K562 (cell line): ENCODE results near the gene ZNF521. TPM values are rescaled to one million over a fixed set of nuclear protein-coding genes. Genes with fewer than 3 reads are reported as not detected.

ENCODE experiments used
- ATAC-seq: fragments of 200-7000 bp; cut with Tn5 transposase; 3 replicates; pipeline ENCODE4 v1.9.1; 2020; ENCODE audit warnings: moderate library complexity
- BruUV-seq: library from RNA; stranded (reverse); fragments of 400-500 nt; replicated peaks from 2 replicates; lab custom pipeline; 2021; lab: Mats Ljungman, UMichigan
- CTCF ChIA-PET: fragments of 300-600 bp; formaldehyde crosslinking; extraction: SDS; loops from one replicate; lab custom pipeline; 2021; ENCODE audit warnings: low intra/inter-chr PET ratio; lab: Yijun Ruan, JAX
- POLR2A ChIA-PET: fragments of 300-600, 350-650 bp; sonication (Branson Sonifier 250); formaldehyde crosslinking; extraction: SDS; loops from one replicate; lab custom pipeline; 2021; ENCODE audit warnings: antibody characterized with exemption, inconsistent platforms; lab: Yijun Ruan, JAX
- DNase-seq, 4 experiments: peaks; one replicate each; pipeline versions ENCODE4 v3.0.0 to v3.0.0-alpha.2; 2011 to 2018; ENCODE audit warnings: low spot score in 3 of 4, mixed read lengths in 3 of 4; ENCODE audit errors: extremely low read depth in 1 of 4
- FAIRE-seq: peaks from 2 replicates; lab custom pipeline; 2011; peaks lifted over from hg19 to GRCh38; lab: Jason Lieb, UNC
- H2AFZ ChIP-seq: 2 replicates; pipeline ENCODE4 v1.6.0; 2011; ENCODE audit warnings: low read depth, low read length, control low read depth, inconsistent platforms
- H3K27ac ChIP-seq: fragments of 200-600 bp; 3 replicates; pipeline ENCODE4 v1.8.0; 2011; ENCODE audit warnings: low read depth, mild to moderate bottlenecking, control low read depth, inconsistent platforms, low read length, moderate library complexity, mixed read lengths; ENCODE audit errors: extremely low read depth
- H3K27me3 ChIP-seq, 2 experiments: fragments of 300-600 bp in 1 of 2; 2 replicates in 1 of 2; 3 replicates in 1 of 2; pipeline versions ENCODE4 v1.6.0 to v1.8.0; 2011; ENCODE audit warnings: inconsistent platforms in 2 of 2, low read length in 2 of 2, mild to moderate bottlenecking in 1 of 2, mixed read lengths in 1 of 2, moderate library complexity in 1 of 2; ENCODE audit not compliant: control insufficient read depth in 2 of 2, insufficient read depth in 2 of 2
- H3K36me3 ChIP-seq: fragments of 300-600 bp; 3 replicates; pipeline ENCODE4 v1.8.0; 2011; ENCODE audit warnings: mild to moderate bottlenecking, low read length, inconsistent platforms; ENCODE audit not compliant: control insufficient read depth, insufficient read depth
- H3K4me1 ChIP-seq, 2 experiments: fragments of 200-600 bp in 1 of 2; replicated peaks in 1 of 2; 2 replicates in 1 of 2; 3 replicates in 1 of 2; pipeline versions ENCODE4 v1.5.1 to v1.8.0; 2011; ENCODE audit warnings: inconsistent platforms in 2 of 2, low read length in 2 of 2, mild to moderate bottlenecking in 1 of 2, mixed read lengths in 1 of 2, moderate library complexity in 1 of 2; ENCODE audit not compliant: control insufficient read depth in 2 of 2, insufficient read depth in 2 of 2
- H3K4me2 ChIP-seq: 2 replicates; pipeline ENCODE4 v1.6.1; 2011; ENCODE audit warnings: low read length, control low read depth, inconsistent platforms, mixed read lengths; ENCODE audit not compliant: insufficient read depth
- H3K4me3 ChIP-seq: fragments of 200-600 bp; sonication (generic), shearing (Covaris generic); 2 replicates; pipeline ENCODE4 v1.5.1; 2016; ENCODE audit warnings: control low read depth, inconsistent platforms
- H3K79me2 ChIP-seq: fragments of 200-600 bp; 3 replicates; pipeline ENCODE4 v1.8.0; 2011; ENCODE audit warnings: low read length, inconsistent platforms; ENCODE audit not compliant: control insufficient read depth, insufficient read depth
- H3K9ac ChIP-seq, 2 experiments: 2 replicates each; pipeline versions ENCODE4 v1.6.0 to v1.6.1; 2011; ENCODE audit warnings: low read depth in 2 of 2, low read length in 2 of 2, control low read depth in 1 of 2, inconsistent platforms in 1 of 2, mild to moderate bottlenecking in 1 of 2, mixed read lengths in 1 of 2; ENCODE audit not compliant: insufficient read depth in 1 of 2
- H3K9me1 ChIP-seq: one replicate; pipeline ENCODE4 v1.6.0; 2011; ENCODE audit warnings: inconsistent platforms, mild to moderate bottlenecking, low read length, moderate library complexity; ENCODE audit not compliant: control insufficient read depth, insufficient read depth
- H3K9me3 ChIP-seq: replicated peaks from 2 replicates; pipeline ENCODE4 v1.5.1; 2011; ENCODE audit warnings: low read depth, low read length, inconsistent platforms; ENCODE audit not compliant: control insufficient read depth, insufficient read depth
- H4K20me1 ChIP-seq: replicated peaks from 2 replicates; pipeline ENCODE4 v1.6.1; 2011; ENCODE audit warnings: low read length, inconsistent platforms, mixed read lengths; ENCODE audit not compliant: control insufficient read depth, insufficient read depth
- ERF ChIP-seq: fragments of 450-650 bp; formaldehyde crosslinking; IDR thresholded peaks from 2 replicates; pipeline ENCODE4 v1.4.0; 2020; ENCODE audit warnings: mild to moderate bottlenecking, mixed read lengths
- ETS2 ChIP-seq: IDR thresholded peaks from 2 replicates; pipeline ENCODE4 v1.6.1; 2016; ENCODE audit warnings: borderline replicate concordance, missing genetic modification characterization, mild to moderate bottlenecking, moderate library complexity, missing compliant biosample characterization; ENCODE audit not compliant: poor library complexity, severe bottlenecking
- GATAD2A ChIP-seq: fragments of 450-650 bp; IDR thresholded peaks from 2 replicates; pipeline ENCODE4 v1.6.1; 2017
- JUNB ChIP-seq: fragments of 450-650 bp; formaldehyde crosslinking; conservative IDR thresholded peaks from 2 replicates; pipeline ENCODE4 v1.4.0; 2020; ENCODE audit warnings: mild to moderate bottlenecking
- NFATC3 ChIP-seq: fragments of 450-650 bp; IDR thresholded peaks from 2 replicates; pipeline ENCODE4 v1.6.1; 2017; ENCODE audit warnings: mild to moderate bottlenecking
- SAP30 ChIP-seq: fragments of 200-600 bp; sonication (generic); IDR thresholded peaks from 2 replicates; pipeline ENCODE4 v1.6.1; 2012; ENCODE audit warnings: borderline replicate concordance, low read depth, mild to moderate bottlenecking, moderate library complexity, low read length, control low read depth, inconsistent platforms; ENCODE audit not compliant: insufficient read depth, poor library complexity, severe bottlenecking
- ZNF12 ChIP-seq: sonication (generic); formaldehyde crosslinking; IDR thresholded peaks from 2 replicates; pipeline ENCODE4 v1.4.0; 2020; ENCODE audit warnings: mild to moderate bottlenecking, missing genetic modification reagents
- WGBS: fragments of 100-300 bp; shearing (Covaris generic); methylation state at CpG from one replicate; pipeline ENCODE4 v1.1.6; 2016; ENCODE audit warnings: low coverage, mixed read lengths; ENCODE audit not compliant: insufficient coverage; ENCODE audit errors: missing lambda C conversion rate; 5-methylcytosine and 5-hydroxymethylcytosine counted together
- in situ Hi-C: fragments of 300-500 bp; cut with MboI; formaldehyde crosslinking; loops from 4 replicates; pipeline ENCODE4 v1.15.0; 2018; ENCODE audit warnings: inconsistent platforms, mixed read lengths
- intact Hi-C: fragments of 100-400 bp; cut with micrococcal nuclease; formaldehyde crosslinking; loops from 2 replicates; pipeline ENCODE4 v1.14.2; 2022
- polyA plus RNA-seq, 8 experiments: library from polyadenylated mRNA; depleted of rRNA in 4 of 8; stranded (reverse) in 5 of 8; unstranded in 3 of 8; fragments of >200 nt; fragmentation: Nextera tagmentation in 2 of 8; fragmentation: Illumina TruSeq in 1 of 8; extraction: Ambion mirVana in 2 of 8; extraction: Trizol in 1 of 8; gene quantifications; 2 replicates each; pipeline versions ENCODE4 v1.2.1 to v1.2.3, GENCODE V29; 2011 to 2014; ENCODE audit warnings: inconsistent platforms in 1 of 8, missing spikeins in 1 of 8
- total RNA-seq, 7 experiments: library from RNA; depleted of rRNA in 6 of 7; stranded (reverse); fragments of >200 nt in 6 of 7; fragmentation: Illumina TruSeq in 2 of 7; extraction: Trizol in 2 of 7; gene quantifications; 2 replicates each; pipeline versions ENCODE4 v1.2.1 to v1.2.3, GENCODE V29; 2011 to 2021; ENCODE audit warnings: low replicate concordance in 1 of 7
- TF ChIP-seq, protein P1 (sequence below): fragments of 150-350 bp; conservative IDR thresholded peaks from 2 replicates; pipeline ENCODE4 v1.6.1; 2014; ENCODE audit warnings: low read length
- TF ChIP-seq, protein P2 (sequence below): IDR thresholded peaks from 2 replicates; pipeline ENCODE4 v1.6.1; 2011; ENCODE audit warnings: borderline replicate concordance, low read depth, mild to moderate bottlenecking, moderate library complexity, low read length; ENCODE audit not compliant: insufficient read depth, poor library complexity, severe bottlenecking

ZNF521 gene
- total and polyA plus RNA-seq, 9 of the 15 experiments (the other 6 are each of a cell fraction or from before 2014, with no cell fraction given), result 1.2 to 5.8 (median 1.6) TPM

DNA sequence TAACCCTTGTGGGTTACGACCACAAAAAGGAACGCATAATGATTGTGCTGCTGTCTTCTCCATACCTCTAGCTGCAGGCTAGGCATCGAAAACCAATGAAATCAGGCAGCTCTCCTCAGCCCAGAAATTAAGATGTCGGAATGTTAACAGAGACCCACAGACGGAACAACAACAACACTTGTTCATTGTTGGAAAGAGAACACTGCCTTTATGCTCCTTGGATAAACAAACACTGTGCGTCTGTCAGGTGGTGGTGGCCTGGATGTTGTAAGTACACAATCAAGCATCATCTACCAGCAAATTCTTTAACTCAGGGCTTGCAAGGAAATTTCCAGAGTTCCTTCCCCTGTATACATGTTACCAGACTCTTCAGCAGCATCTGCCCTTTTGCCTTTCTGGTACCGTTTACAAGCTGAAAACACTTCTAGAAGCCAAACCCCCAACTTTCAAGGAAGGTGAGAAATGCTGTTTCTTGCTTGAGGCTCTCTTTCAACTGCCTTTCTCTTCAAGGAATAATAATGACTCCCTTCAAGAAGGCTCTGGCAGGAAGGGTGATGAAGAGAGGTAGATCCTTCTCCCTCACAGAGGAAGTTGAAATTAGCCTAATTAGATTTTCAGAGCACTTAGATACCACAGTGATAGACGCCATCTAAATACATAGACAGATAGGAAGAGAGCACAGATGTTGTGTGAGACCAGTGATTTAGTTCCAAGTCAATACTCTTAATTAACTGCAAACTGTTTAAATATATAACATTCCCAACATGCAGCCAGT lies 332.7 kb downstream of the ZNF521 start:
- in situ Hi-C loops, result no loop called here
- Histone ChIP-seq H3K9me3 (no peaks in the 10 kb centered on the region), H3K4me3 (no peak overlapping the region), H3K4me2 (no peak overlapping the region), H3K36me3 (no peaks in the 10 kb centered on the region), H2AFZ (no peak overlapping the region), H3K79me2 (no peaks in the 10 kb centered on the region), H3K27ac (no peak overlapping the region), H3K4me1 (0 out of 5 replicates have a peak, but pooled peaks cover 0 to 4% of the 10 kb centered on the region in 2 experiments), H3K27me3 (no peaks in the 10 kb centered on the region)
- BruUV-seq, result no TSS peak
- DNase-seq (no peak), ATAC-seq (no peak), FAIRE-seq (no peak)
- CTCF ChIA-PET, result no interaction called here
- WGBS, result 1% methylated on average over 8 of the region's 8 CpGs
- no peak for TF ChIP-seq ETS2
- no peak for TF ChIP-seq SAP30
- TF ChIP-seq, all 486 proteins: peak for 0
- POLR2A ChIA-PET, result no interaction called here
- H3K9me1 ChIP-seq, result no peaks in the 10 kb centered on the region
- H4K20me1 ChIP-seq, result no peaks in the 10 kb centered on the region
- no peak overlapping the region for H3K9ac ChIP-seq
- intact Hi-C loops, result no loop called here

DNA sequence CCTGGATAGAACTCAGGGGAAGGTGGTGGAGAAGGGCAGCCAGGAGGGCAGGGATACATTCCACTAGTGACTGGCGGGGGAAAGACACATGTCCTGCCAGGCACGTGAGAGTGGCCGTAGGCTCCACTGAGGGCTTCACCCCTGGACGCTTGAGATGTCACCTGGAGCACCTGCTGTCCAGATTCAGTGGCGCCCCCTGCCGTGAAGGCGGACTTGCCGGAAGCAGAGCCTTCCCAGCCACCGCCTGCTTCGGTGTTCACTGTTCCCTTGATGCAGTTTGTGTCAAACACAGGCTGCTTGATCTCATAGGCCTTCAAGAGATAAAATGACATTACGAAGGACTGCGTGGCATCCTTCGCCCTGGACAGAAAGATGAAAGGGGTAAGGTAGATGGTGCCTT lies 335.3 kb downstream of the ZNF521 start:
- Histone ChIP-seq H3K27me3 (no peaks in the 10 kb centered on the region), H3K36me3 (no peaks in the 10 kb centered on the region), H3K4me3 (no peak overlapping the region), H2AFZ (0 out of 2 replicates have a peak overlapping the region, but pooled peaks have one; percentile 20), H3K4me2 (no peak overlapping the region; the same call in 1 of the 2 replicates), H3K79me2 (no peaks in the 10 kb centered on the region), H3K27ac (no peak overlapping the region), H4K20me1 (no peaks in the 10 kb centered on the region), H3K9me3 (no peaks in the 10 kb centered on the region), H3K4me1 (0 out of 5 replicates have a peak, but pooled peaks cover 0 to 4% of the 10 kb centered on the region in 2 experiments), H3K9me1 (no peaks in the 10 kb centered on the region), H3K9ac (no peak overlapping the region)
- intact Hi-C loops, result no loop called here
- peak in 1 of 4 experiments; percentile 18 for DNase-seq
- ChIA-PET CTCF (no interaction called here), POLR2A (interaction anchor here (0.6 kb wide), 1 partner anchor 181 kb away, joined by 4 read pairs; no protein-coding TSS in a partner anchor)
- FAIRE-seq, result no peak
- WGBS, result 5% methylated on average over 13 of the region's 13 CpGs
- no TSS peak for BruUV-seq
- peak; percentile 60 for ATAC-seq
- in situ Hi-C loops, result no loop called here
- TF ChIP-seq ZNF12 (CRISPR knock-in tag) (no peak), GATAD2A (no peak), JUNB (no peak), NFATC3 (no peak), ERF (CRISPR knock-in tag) (no peak)
- TF ChIP-seq, protein P1, sequence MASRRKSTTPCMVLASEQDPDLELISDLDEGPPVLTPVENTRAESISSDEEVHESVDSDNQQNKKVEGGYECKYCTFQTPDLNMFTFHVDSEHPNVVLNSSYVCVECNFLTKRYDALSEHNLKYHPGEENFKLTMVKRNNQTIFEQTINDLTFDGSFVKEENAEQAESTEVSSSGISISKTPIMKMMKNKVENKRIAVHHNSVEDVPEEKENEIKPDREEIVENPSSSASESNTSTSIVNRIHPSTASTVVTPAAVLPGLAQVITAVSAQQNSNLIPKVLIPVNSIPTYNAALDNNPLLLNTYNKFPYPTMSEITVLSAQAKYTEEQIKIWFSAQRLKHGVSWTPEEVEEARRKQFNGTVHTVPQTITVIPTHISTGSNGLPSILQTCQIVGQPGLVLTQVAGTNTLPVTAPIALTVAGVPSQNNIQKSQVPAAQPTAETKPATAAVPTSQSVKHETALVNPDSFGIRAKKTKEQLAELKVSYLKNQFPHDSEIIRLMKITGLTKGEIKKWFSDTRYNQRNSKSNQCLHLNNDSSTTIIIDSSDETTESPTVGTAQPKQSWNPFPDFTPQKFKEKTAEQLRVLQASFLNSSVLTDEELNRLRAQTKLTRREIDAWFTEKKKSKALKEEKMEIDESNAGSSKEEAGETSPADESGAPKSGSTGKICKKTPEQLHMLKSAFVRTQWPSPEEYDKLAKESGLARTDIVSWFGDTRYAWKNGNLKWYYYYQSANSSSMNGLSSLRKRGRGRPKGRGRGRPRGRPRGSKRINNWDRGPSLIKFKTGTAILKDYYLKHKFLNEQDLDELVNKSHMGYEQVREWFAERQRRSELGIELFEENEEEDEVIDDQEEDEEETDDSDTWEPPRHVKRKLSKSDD, result no peak
- TF ChIP-seq, protein P2, sequence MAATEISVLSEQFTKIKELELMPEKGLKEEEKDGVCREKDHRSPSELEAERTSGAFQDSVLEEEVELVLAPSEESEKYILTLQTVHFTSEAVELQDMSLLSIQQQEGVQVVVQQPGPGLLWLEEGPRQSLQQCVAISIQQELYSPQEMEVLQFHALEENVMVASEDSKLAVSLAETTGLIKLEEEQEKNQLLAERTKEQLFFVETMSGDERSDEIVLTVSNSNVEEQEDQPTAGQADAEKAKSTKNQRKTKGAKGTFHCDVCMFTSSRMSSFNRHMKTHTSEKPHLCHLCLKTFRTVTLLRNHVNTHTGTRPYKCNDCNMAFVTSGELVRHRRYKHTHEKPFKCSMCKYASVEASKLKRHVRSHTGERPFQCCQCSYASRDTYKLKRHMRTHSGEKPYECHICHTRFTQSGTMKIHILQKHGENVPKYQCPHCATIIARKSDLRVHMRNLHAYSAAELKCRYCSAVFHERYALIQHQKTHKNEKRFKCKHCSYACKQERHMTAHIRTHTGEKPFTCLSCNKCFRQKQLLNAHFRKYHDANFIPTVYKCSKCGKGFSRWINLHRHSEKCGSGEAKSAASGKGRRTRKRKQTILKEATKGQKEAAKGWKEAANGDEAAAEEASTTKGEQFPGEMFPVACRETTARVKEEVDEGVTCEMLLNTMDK, result peak; percentile 76
